Measurements from ENCODE around the gene PPL. TPM values are rescaled to one million over a fixed set of nuclear protein-coding genes. Genes with fewer than 3 reads are reported as not detected.

PPL gene
- total and polyA plus RNA-seq, 2 of the 13 experiments (the other 11 are each of a cell fraction or from before 2014, with no cell fraction given) = 5.7 to 6.6 TPM

DNA sequence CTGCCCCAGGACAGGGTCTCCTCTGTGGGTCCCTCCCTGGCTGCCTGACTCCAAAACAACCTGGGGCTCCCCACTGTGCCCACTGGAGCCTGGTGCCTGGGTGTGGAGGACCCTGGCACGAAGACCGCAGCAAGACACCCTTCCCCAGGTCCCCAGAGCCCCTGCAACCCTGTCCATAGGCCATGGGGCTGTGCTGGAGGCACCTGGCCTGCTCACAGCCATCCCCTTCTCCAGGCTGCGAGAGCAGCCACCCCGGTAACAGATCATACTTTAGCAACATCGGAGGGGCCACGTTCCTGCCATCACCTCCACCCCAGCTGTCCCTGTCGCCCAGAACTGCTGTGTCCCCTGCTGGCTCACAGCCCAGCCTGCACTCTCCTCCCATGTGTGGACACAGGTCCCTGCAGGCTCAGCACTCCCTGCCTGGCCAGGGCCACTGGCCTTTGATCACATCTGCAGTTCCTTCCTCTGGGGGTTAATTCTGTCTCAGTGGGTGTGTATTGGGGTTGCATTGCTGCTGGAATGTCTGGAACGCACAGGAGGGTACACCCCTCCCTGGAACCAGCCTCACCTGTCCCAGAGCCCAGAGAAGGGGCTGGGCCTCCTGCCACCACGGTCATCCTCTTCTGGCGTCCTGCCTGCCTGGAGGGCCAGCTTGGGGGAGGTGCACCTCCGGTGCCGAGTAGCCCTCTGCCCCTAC lies 12.2 kb downstream of the PPL start (continued):
- TF ChIP-seq AGO2 (optimal IDR thresholded peaks at IDR 0.05; ENCODE audit: low read depth, low read length) (peak; percentile 25), ZNF224 (CRISPR knock-in tag; IDR thresholded peaks at IDR 0.05) (no peak), SRY (CRISPR knock-in tag; IDR thresholded peaks at IDR 0.05) (no peak; the same call in 1 of the 2 replicates), HIVEP1 (CRISPR knock-in tag; IDR thresholded peaks at IDR 0.05) (no peak), ZNF549 (CRISPR knock-in tag; IDR thresholded peaks at IDR 0.05) (no peak), SP1 (IDR thresholded peaks at IDR 0.05) (no peak), SP1 (CRISPR knock-in tag; IDR thresholded peaks at IDR 0.05) (peak; percentile 40; the same call in 1 of the 2 replicates), MTA1 (CRISPR knock-in tag; IDR thresholded peaks at IDR 0.05; ENCODE audit: borderline replicate concordance) (peak; percentile 85; the same call in 1 of the 2 replicates), ZNF205 (CRISPR knock-in tag; IDR thresholded peaks at IDR 0.05) (no peak), SRSF1 (optimal IDR thresholded peaks at IDR 0.05; ENCODE audit: low read depth, low read length) (peak; percentile 47), ZNF615 (CRISPR knock-in tag; IDR thresholded peaks at IDR 0.05; ENCODE audit: borderline replicate concordance) (no peak), ZNF768 (CRISPR knock-in tag; IDR thresholded peaks at IDR 0.05) (peak; percentile 48; the same call in 1 of the 2 replicates), KLF16 (CRISPR knock-in tag; IDR thresholded peaks at IDR 0.05) (no peak), NR3C1 (CRISPR knock-in tag; IDR thresholded peaks at IDR 0.05) (no peak), ZNF841 (CRISPR knock-in tag; IDR thresholded peaks at IDR 0.05; ENCODE audit: borderline replicate concordance) (no peak), ZNF629 (CRISPR knock-in tag; conservative IDR thresholded peaks at IDR 0.05) (0 out of 2 replicates have a peak, but pooled peaks have one; percentile 11), PRPF4 (IDR thresholded peaks at IDR 0.05; ENCODE audit: low read depth, low read length, poor library complexity, severe bottlenecking) (no peak), MAZ (IDR thresholded peaks at IDR 0.05; ENCODE audit: borderline replicate concordance, low read depth, low read length) (peak; percentile 11; the same call in 1 of the 2 replicates), MAZ (CRISPR knock-in tag; IDR thresholded peaks at IDR 0.05; ENCODE audit: low read depth) (no peak), MIXL1 (CRISPR knock-in tag; IDR thresholded peaks at IDR 0.05) (peak; percentile 35; the same call in 1 of the 2 replicates), STAT5B (CRISPR knock-in tag; IDR thresholded peaks at IDR 0.05) (no peak), CBX1 (IDR thresholded peaks at IDR 0.05; ENCODE audit: low read depth) (no peak), MED1 (CRISPR knock-in tag; IDR thresholded peaks at IDR 0.05) (peak; percentile 61)
- TF ChIP-seq, protein P1, sequence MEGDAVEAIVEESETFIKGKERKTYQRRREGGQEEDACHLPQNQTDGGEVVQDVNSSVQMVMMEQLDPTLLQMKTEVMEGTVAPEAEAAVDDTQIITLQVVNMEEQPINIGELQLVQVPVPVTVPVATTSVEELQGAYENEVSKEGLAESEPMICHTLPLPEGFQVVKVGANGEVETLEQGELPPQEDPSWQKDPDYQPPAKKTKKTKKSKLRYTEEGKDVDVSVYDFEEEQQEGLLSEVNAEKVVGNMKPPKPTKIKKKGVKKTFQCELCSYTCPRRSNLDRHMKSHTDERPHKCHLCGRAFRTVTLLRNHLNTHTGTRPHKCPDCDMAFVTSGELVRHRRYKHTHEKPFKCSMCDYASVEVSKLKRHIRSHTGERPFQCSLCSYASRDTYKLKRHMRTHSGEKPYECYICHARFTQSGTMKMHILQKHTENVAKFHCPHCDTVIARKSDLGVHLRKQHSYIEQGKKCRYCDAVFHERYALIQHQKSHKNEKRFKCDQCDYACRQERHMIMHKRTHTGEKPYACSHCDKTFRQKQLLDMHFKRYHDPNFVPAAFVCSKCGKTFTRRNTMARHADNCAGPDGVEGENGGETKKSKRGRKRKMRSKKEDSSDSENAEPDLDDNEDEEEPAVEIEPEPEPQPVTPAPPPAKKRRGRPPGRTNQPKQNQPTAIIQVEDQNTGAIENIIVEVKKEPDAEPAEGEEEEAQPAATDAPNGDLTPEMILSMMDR (CRISPR knock-in tag; IDR thresholded peaks at IDR 0.05) = peak; percentile 79
- TF ChIP-seq, protein P2, sequence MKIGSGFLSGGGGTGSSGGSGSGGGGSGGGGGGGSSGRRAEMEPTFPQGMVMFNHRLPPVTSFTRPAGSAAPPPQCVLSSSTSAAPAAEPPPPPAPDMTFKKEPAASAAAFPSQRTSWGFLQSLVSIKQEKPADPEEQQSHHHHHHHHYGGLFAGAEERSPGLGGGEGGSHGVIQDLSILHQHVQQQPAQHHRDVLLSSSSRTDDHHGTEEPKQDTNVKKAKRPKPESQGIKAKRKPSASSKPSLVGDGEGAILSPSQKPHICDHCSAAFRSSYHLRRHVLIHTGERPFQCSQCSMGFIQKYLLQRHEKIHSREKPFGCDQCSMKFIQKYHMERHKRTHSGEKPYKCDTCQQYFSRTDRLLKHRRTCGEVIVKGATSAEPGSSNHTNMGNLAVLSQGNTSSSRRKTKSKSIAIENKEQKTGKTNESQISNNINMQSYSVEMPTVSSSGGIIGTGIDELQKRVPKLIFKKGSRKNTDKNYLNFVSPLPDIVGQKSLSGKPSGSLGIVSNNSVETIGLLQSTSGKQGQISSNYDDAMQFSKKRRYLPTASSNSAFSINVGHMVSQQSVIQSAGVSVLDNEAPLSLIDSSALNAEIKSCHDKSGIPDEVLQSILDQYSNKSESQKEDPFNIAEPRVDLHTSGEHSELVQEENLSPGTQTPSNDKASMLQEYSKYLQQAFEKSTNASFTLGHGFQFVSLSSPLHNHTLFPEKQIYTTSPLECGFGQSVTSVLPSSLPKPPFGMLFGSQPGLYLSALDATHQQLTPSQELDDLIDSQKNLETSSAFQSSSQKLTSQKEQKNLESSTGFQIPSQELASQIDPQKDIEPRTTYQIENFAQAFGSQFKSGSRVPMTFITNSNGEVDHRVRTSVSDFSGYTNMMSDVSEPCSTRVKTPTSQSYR (CRISPR knock-in tag; IDR thresholded peaks at IDR 0.05; ENCODE audit: borderline replicate concordance) = peak; percentile 87
- TF ChIP-seq, protein P3, sequence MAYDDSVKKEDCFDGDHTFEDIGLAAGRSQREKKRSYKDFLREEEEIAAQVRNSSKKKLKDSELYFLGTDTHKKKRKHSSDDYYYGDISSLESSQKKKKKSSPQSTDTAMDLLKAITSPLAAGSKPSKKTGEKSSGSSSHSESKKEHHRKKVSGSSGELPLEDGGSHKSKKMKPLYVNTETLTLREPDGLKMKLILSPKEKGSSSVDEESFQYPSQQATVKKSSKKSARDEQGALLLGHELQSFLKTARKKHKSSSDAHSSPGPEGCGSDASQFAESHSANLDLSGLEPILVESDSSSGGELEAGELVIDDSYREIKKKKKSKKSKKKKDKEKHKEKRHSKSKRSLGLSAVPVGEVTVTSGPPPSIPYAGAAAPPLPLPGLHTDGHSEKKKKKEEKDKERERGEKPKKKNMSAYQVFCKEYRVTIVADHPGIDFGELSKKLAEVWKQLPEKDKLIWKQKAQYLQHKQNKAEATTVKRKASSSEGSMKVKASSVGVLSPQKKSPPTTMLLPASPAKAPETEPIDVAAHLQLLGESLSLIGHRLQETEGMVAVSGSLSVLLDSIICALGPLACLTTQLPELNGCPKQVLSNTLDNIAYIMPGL (CRISPR knock-in tag; IDR thresholded peaks at IDR 0.05; ENCODE audit: borderline replicate concordance in 1 of 2, low read depth in 1 of 2) = peak in 1 of 2 experiments; percentile 50; a peak in 2 of 4 replicates

Data from HepG2 (cell line).